SK-N-MC (cell line): ENCODE measurements around the gene CAMTA1.

Source experiments
- EZH2 ChIP-seq: fragments of 200-600 bp; sonication (generic); IDR thresholded peaks from one replicate; pipeline ENCODE4 v1.6.1; 2017; ENCODE audit warnings: antibody characterized with exemption
- POLR2AphosphoS5 ChIP-seq: IDR thresholded peaks from 2 replicates; pipeline ENCODE4 v1.6.1; 2012; ENCODE audit warnings: mild to moderate bottlenecking, low read depth, low read length, borderline replicate concordance

DNA sequence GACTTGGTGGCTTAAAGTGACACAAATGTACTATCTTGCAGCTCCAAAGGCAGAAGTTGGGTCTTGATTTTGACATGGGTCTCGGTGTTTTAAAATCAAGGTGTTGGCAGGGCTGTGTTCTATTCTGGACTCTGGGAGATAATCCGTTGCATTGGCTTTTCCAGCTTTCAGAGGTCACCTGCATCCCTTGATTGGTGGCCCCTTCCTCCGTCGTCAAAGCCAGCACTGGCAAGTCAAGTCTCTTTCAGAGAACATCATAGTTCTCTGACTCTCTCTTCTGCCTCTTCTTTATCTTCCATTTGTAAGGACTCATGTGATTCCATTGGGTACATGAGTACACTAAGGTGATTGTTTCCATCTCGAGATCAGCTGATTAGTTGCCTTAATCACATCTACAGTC is 172.1 kb downstream of the CAMTA1 start:
- TF ChIP-seq EZH2 (no peak), POLR2AphosphoS5 (no peak)
